Fibroblast of mammary gland (primary cell): Measurements from ENCODE around the gene ZNF8.
A peak's percentile ranks its signal among the peaks of the same experiment; 100 is the strongest.
"Not testable (repeated sequence)": the region's sequence is repeated elsewhere in the genome, so short reads cannot be mapped to it uniquely, and the experiment has no call there.

Source experiments
- DNase-seq: peaks from one replicate; pipeline ENCODE4 v3.0.0-alpha.2; 2010; ENCODE audit warnings: low read depth
- H3K4me3 ChIP-seq: 2 replicates; pipeline ENCODE4 v1.5.1; 2011; ENCODE audit warnings: low read depth, mild to moderate bottlenecking, low read length, moderate library complexity; ENCODE audit not compliant: control insufficient read depth
- TF ChIP-seq, protein P1 (sequence below): conservative IDR thresholded peaks from 2 replicates; pipeline ENCODE4 v1.5.1; 2011; ENCODE audit warnings: low read depth, low read length, inconsistent platforms; ENCODE audit not compliant: control insufficient read depth, insufficient read depth

Gene ZNF8

DNA sequence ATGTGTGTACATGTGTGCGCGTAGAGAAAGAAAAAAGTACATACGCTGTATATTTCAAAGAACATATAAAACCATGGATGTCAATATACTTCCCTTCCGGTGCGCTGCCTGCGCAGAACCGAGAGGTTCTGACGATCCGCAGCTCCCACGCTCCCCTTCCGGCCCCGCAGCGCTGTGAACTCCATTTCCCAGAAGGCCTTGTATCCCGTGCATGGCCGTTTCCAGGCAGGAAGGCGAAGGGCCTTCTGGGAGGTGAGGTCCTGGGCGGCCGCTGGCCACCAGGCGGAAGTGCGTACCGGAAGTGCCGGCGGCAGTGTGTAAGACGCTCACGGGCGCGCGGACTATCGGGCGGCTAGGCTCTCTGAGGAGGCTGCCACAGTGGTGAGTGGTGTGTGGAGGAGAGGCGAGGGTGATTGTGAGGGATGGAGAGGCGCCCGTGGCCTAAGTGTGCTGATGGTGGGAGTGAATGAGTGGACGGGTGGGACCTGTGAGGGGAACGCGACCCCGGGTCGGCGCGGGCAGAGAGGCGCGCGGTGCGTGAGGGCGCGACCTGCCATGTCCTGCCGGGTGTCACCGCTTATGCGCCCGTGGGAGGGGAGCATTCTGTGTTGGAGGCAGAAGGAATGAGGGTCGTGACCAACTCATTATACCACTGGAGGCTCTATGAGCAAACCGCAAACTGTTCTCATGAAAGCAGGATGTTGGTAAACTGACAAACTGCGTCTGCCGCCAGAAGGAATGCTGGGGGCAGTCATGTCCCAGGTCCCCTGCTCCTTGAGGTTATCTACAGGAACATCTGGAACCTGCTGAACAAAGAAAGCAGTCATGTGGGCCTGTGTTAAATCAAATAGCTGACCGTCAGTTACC is 26.5 kb downstream of the ZNF8 start, which contains the start of gene ERVK3-1:
ERVK3-1 (plus strand) TSS at position 313 of the 867 bp plus-strand sequence. CDS start 6,792 bp downstream, outside the sequence.
- H3K4me3 ChIP-seq, result peak within 1 kb of the TSS; percentile 95
- TF ChIP-seq, protein P1, sequence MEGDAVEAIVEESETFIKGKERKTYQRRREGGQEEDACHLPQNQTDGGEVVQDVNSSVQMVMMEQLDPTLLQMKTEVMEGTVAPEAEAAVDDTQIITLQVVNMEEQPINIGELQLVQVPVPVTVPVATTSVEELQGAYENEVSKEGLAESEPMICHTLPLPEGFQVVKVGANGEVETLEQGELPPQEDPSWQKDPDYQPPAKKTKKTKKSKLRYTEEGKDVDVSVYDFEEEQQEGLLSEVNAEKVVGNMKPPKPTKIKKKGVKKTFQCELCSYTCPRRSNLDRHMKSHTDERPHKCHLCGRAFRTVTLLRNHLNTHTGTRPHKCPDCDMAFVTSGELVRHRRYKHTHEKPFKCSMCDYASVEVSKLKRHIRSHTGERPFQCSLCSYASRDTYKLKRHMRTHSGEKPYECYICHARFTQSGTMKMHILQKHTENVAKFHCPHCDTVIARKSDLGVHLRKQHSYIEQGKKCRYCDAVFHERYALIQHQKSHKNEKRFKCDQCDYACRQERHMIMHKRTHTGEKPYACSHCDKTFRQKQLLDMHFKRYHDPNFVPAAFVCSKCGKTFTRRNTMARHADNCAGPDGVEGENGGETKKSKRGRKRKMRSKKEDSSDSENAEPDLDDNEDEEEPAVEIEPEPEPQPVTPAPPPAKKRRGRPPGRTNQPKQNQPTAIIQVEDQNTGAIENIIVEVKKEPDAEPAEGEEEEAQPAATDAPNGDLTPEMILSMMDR, result no peak
- peak; percentile 96 for DNase-seq

DNA sequence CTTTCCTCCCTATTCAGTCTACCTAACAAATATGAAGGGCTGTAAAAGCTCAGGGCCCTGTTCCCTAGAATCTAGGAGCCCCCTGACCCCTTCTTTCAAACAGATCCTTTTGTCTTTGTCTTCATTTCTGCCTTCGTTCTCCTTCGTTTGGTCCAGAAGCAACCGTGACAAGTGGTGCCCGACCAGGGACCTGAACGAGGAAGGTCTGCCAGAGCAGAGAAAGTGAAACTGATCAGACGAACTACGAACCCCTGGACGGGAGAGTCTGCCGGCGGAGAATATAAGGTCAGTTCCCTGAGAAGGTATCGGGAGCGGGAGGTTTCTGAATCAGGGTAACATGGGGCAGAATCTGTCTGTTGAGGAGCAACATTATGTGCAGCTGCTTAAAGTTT is 27.2 kb downstream of the ZNF8 start:
- H3K4me3 ChIP-seq, result peak overlapping the region; percentile 95
- DNase-seq, result peak; percentile 14
- TF ChIP-seq, protein P1, result no peak

DNA sequence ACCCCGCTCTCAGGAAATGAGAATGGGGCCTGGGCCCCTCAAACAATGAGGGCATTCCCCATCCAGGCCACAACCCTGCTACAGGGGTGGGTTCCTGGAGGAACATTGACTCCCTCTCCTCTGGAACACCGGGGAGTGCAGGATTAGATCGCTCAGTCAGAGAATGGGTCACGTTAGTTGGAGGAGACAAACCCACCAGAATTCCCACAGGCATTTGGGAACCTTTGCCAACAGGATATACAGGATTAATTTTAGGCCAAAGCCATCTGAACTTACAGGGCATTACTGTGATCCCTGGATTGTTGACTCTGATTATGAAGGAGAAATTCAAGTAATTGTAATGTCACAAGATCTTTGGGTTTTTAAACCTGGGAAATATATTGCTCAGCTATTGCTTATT is 29.0 kb downstream of the ZNF8 start:
- TF ChIP-seq, protein P1, result no peak
- H3K4me3 ChIP-seq, result no peak overlapping the region
- no peak for DNase-seq

DNA sequence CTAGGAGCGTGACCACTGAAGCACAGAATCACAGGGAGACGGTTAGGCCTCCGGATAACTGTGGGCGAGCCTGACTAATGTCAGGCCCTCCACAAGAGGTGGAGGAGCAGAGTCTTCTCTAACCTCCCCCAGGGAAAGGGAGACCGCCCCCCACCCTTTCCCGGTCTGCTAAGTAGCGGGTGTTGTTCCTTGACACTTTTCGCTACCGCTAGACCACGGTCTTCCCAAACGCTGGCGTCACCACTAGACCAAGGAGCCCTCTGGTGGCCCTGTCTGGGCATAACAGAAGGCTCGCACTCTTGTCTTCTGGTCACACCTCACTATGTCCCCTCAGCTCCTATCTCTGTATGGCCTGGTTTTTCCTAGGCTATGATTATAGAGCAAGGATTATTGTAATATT is 31.9 kb downstream of the ZNF8 start:
- DNase-seq, result peak; percentile 53
- H3K4me3 ChIP-seq, result not testable (repeated sequence)
- TF ChIP-seq, protein P1, result peak; percentile 20

DNA sequence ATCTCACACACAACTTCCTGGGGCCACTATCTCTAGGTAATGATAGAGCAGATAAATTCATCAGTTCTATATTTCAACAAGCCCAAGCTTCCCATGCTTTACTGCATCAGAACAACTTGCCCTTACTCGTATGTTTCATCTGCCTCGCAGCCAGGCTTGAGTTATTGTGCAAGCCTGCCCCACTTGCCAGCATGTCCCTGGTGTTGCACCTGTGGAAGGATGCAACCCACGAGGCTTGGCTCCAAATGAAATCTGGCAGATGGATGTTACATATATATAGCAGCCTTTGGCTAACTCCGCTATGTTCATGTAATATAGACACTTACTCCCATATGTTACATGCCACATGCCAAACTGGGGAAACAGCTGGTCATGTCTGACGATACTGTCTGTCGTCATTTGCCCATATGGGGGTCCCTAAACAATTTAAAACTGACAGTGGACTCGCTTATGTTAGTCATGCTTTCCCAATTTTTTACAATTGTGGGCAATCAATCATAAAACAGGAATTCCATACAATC is 32.6 kb downstream of the ZNF8 start:
- DNase-seq, result no peak
- TF ChIP-seq, protein P1, result no peak
- no peak overlapping the region for H3K4me3 ChIP-seq

DNA sequence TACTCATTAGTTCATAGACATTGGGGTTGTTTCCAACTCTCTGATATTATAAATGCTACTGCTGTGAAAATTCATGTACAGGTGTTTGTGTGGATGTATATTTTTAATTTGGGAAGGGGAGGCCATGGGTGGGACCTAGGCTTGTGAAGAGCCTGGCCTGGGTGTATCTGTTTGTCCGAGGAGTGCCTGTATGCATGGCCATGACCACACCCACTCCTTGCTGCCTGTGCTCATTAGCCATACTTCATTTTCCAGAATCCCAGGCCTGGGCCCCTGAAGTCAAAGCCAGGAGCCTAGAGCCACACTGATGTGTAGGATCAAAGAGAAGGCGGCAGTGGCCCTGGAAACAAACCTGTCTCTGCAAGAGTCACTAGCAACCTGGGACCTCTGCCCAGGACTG is 36.8 kb downstream of the ZNF8 start:
- no peak for DNase-seq
- TF ChIP-seq, protein P1, result no peak
- no peak overlapping the region for H3K4me3 ChIP-seq
